HG03066 (cell line): ENCODE data around the gene TSPAN18.
A peak's percentile ranks its signal among the peaks of the same experiment; 100 is the strongest.

Source experiments
- ATAC-seq: cut with Tn5 transposase; IDR thresholded peaks from one replicate; pipeline ENCODE4 v1.9.1; 2021; ENCODE audit warnings: low read depth; ENCODE audit not compliant: unreplicated experiment

The TSPAN18 gene

GRCh38 chr11:44934110-44934509 lies 207.3 kb downstream of the TSPAN18 start:
- ATAC-seq = no peak

GRCh38 chr11:44934735-44935250 lies 208.0 kb downstream of the TSPAN18 start:
- no peak for ATAC-seq

- ATAC-seq = peak; percentile 61
Observed at GRCh38 chr11:44936525-44936924, 209.8 kb downstream of the TSPAN18 start.

- ATAC-seq = no peak
Observed at GRCh38 chr11:44936951-44937543, 210.3 kb downstream of the TSPAN18 start.

- no peak for ATAC-seq
Observed at GRCh38 chr11:44938066-44938691, 211.4 kb downstream of the TSPAN18 start.

GRCh38 chr11:44939673-44940395 lies 213.1 kb downstream of the TSPAN18 start:
- ATAC-seq = no peak

GRCh38 chr11:44940404-44940803 lies 213.6 kb downstream of the TSPAN18 start:
- no peak for ATAC-seq

- no peak for ATAC-seq
Observed at GRCh38 chr11:44940835-44941234, 214.1 kb downstream of the TSPAN18 start.

- no peak for ATAC-seq
Observed at GRCh38 chr11:44941259-44942021, 214.7 kb downstream of the TSPAN18 start.

- no peak for ATAC-seq
Observed at GRCh38 chr11:44942029-44942955, 215.5 kb downstream of the TSPAN18 start.

GRCh38 chr11:44943118-44943517 lies 216.4 kb downstream of the TSPAN18 start:
- ATAC-seq = no peak

GRCh38 chr11:44943696-44944095 lies 216.9 kb downstream of the TSPAN18 start:
- no peak for ATAC-seq

GRCh38 chr11:44944181-44944852 lies 217.6 kb downstream of the TSPAN18 start:
- no peak for ATAC-seq

GRCh38 chr11:44944853-44945235 lies 218.1 kb downstream of the TSPAN18 start:
- no peak for ATAC-seq

GRCh38 chr11:44945666-44946065 lies 218.9 kb downstream of the TSPAN18 start:
- ATAC-seq = no peak

GRCh38 chr11:44946263-44946662 lies 219.5 kb downstream of the TSPAN18 start:
- no peak for ATAC-seq

- ATAC-seq = no peak
Observed at GRCh38 chr11:44947114-44947513, 220.4 kb downstream of the TSPAN18 start.

GRCh38 chr11:44948155-44948554 lies 221.4 kb downstream of the TSPAN18 start:
- no peak for ATAC-seq
